Body of pancreas (tissue), 4 donors: Measurements from ENCODE around the gene SLC5A10. TPM values are rescaled to one million over a fixed set of nuclear protein-coding genes. Genes with fewer than 3 reads are reported as not detected.
"Not testable (repeated sequence)": the region's sequence is repeated elsewhere in the genome, so short reads cannot be mapped to it uniquely, and the experiment has no call there.

Source experiments
- ATAC-seq: fragments of 150-250 bp; one replicate; pipeline ENCODE4 v1.9.1; 2016
- DNase-seq, 4 donors: peaks; one replicate each; pipeline ENCODE4 v3.0.0-alpha.2; 2019
- H3K27ac ChIP-seq, 4 donors: fragments of 200-600 bp; sonication (generic); 1 replicate in 3 of 4; 2 replicates in 1 of 4; pipeline versions ENCODE4 v1.5.1 to v1.6.1; 2016 to 2019; ENCODE audit warnings: mild to moderate bottlenecking in 1 of 4, mixed read lengths in 1 of 4, moderate library complexity in 1 of 4
- H3K27me3 ChIP-seq, 2 donors: fragments of 200-600 bp; sonication (generic); one replicate each; pipeline ENCODE4 v1.6.0; 2016; ENCODE audit warnings: mild to moderate bottlenecking in 1 of 2
- H3K36me3 ChIP-seq, 2 donors: fragments of 200-600 bp; sonication (generic); replicated peaks in 1 of 2; 2 replicates each; pipeline ENCODE4 v1.5.1; 2016; ENCODE audit warnings: low read depth in 2 of 2; ENCODE audit not compliant: insufficient read depth in 1 of 2
- H3K4me1 ChIP-seq: fragments of 200-600 bp; sonication (generic); one replicate; pipeline ENCODE4 v1.6.0; 2016
- H3K4me3 ChIP-seq, 2 donors: fragments of 200-600 bp; sonication (generic); 1 replicate in 1 of 2; 2 replicates in 1 of 2; pipeline ENCODE4 v1.5.1; 2016 to 2019
- H3K9me3 ChIP-seq, 3 donors: fragments of 200-600 bp; sonication (generic); 1 replicate in 2 of 3; 2 replicates in 1 of 3; pipeline ENCODE4 v1.5.1; 2016
- CTCF ChIP-seq, 7 experiments: fragments of 450-650 bp in 4 of 7; fragments of 200-600 bp in 3 of 7; sonication (generic) in 3 of 7; IDR thresholded peaks; one replicate each; pipeline ENCODE4 v1.5.1; 2016 to 2019; ENCODE audit warnings: antibody characterized with exemption in 7 of 7
- POLR2A ChIP-seq, 3 donors: fragments of 450-650 bp; IDR thresholded peaks; one replicate each; pipeline ENCODE4 v1.6.1; 2016; ENCODE audit warnings: antibody characterized with exemption in 3 of 3, mild to moderate bottlenecking in 2 of 3
- WGBS, 2 donors: methylation state at CpG; one replicate each; pipeline ENCODE4 v1.1.5; 2017; 5-methylcytosine and 5-hydroxymethylcytosine counted together
- intact Hi-C: fragments of 100-400 bp; cut with DNase I; formaldehyde crosslinking; loops from one replicate; pipeline ENCODE4 v1.15.1; 2023
- total RNA-seq, 2 donors: library from RNA; depleted of rRNA; stranded (reverse); fragments of >200 nt; gene quantifications; one replicate each; pipeline ENCODE4 v1.1.0, GENCODE V29; 2016

The SLC5A10 gene
- total RNA-seq, 2 donors from 2014 or later, result not detected

GRCh38 chr17:19024101-19025078 is 72.4 kb downstream of the SLC5A10 start:
- no peak overlapping the region for H3K27ac ChIP-seq
- WGBS, 2 donors, result 75 to 88% methylated on average over 17 to 22 of the region's 22 CpGs
- peak in 1 of 4 donors; percentile 4 for DNase-seq

GRCh38 chr17:19028671-19029070 is 76.7 kb downstream of the SLC5A10 start:
- DNase-seq, intact Hi-C loops, H3K27ac ChIP-seq, H3K4me1 ChIP-seq, H3K27me3 ChIP-seq, H3K9me3 ChIP-seq, H3K4me3 ChIP-seq, H3K36me3 ChIP-seq, ATAC-seq: not testable (repeated sequence)
- WGBS, 2 donors, result no CpG with 5 or more reads among the region's 11 CpGs

More at GRCh38 chr17:19024101-19025078, 72.4 kb downstream of the SLC5A10 start:
- Histone ChIP-seq H3K4me3 (no peak overlapping the region), H3K9me3 (no peaks in the 10 kb centered on the region), H3K27me3 (no peaks in the 10 kb centered on the region), H3K36me3 (no peaks in the 10 kb centered on the region), H3K4me1 (no peaks in the 10 kb centered on the region)
- no peak for ATAC-seq
- TF ChIP-seq POLR2A (IDR thresholded peaks at IDR 0.05) (no peak), CTCF (IDR thresholded peaks at IDR 0.05) (no peak)
- intact Hi-C loops, result no loop called here

GRCh38 chr17:19029740-19030139 is 77.8 kb downstream of the SLC5A10 start:
- intact Hi-C loops, H3K4me1 ChIP-seq, ATAC-seq, H3K9me3 ChIP-seq, H3K27ac ChIP-seq, H3K36me3 ChIP-seq, H3K4me3 ChIP-seq, H3K27me3 ChIP-seq: not testable (repeated sequence)
- peak in 1 of 4 donors; percentile 1 for DNase-seq
- WGBS, 2 donors, result no CpG with 5 or more reads among the region's 5 CpGs

GRCh38 chr17:19030771-19031449 is 78.9 kb downstream of the SLC5A10 start:
- H3K9me3 ChIP-seq, H3K4me3 ChIP-seq, H3K36me3 ChIP-seq, H3K27me3 ChIP-seq, DNase-seq, H3K4me1 ChIP-seq, intact Hi-C loops, ATAC-seq, H3K27ac ChIP-seq: not testable (repeated sequence)
- no CpG with 5 or more reads among the region's 5 CpGs for WGBS, 2 donors

GRCh38 chr17:19031729-19032128 is 79.8 kb downstream of the SLC5A10 start:
- H3K27ac ChIP-seq, H3K4me3 ChIP-seq, H3K4me1 ChIP-seq, intact Hi-C loops, H3K36me3 ChIP-seq, H3K27me3 ChIP-seq, H3K9me3 ChIP-seq: not testable (repeated sequence)
- DNase-seq (peak; percentile 71 to 85 (median 76)), ATAC-seq (peak; percentile 81)
- peak in 3 of 7 experiments; percentile 12 to 22 (median 16) for TF ChIP-seq CTCF (IDR thresholded peaks at IDR 0.05)
- no CpG with 5 or more reads among the region's 4 CpGs for whole genome bisulfite sequencing, 2 donors

- intact Hi-C loops, H3K9me3 ChIP-seq, H3K36me3 ChIP-seq, H3K27ac ChIP-seq, H3K27me3 ChIP-seq, H3K4me3 ChIP-seq, H3K4me1 ChIP-seq, DNase-seq: not testable (repeated sequence)
- no CpG with 5 or more reads among the region's 24 CpGs for WGBS, 2 donors
- peak; percentile 86 for ATAC-seq
Observed at GRCh38 chr17:19032377-19032988, 80.5 kb downstream of the SLC5A10 start.

- H3K4me1 ChIP-seq, H3K4me3 ChIP-seq, H3K27ac ChIP-seq, intact Hi-C loops, DNase-seq, H3K36me3 ChIP-seq, H3K27me3 ChIP-seq, ATAC-seq, H3K9me3 ChIP-seq: not testable (repeated sequence)
- no CpG with 5 or more reads among the region's 6 CpGs for WGBS, 2 donors
Observed at GRCh38 chr17:19036186-19036585, 84.2 kb downstream of the SLC5A10 start.

GRCh38 chr17:19037547-19037946 is 85.6 kb downstream of the SLC5A10 start:
- 0% methylated on average over 1 of the region's 6 CpGs; no CpG with 5 or more reads in 1 of the 2 donors for WGBS, 2 donors
- H3K27me3 ChIP-seq, H3K4me1 ChIP-seq, ATAC-seq, H3K4me3 ChIP-seq, H3K27ac ChIP-seq, DNase-seq, intact Hi-C loops, H3K9me3 ChIP-seq, H3K36me3 ChIP-seq: not testable (repeated sequence)

GRCh38 chr17:19038007-19038406 is 86.0 kb downstream of the SLC5A10 start:
- ATAC-seq, result peak; percentile 90
- H3K9me3 ChIP-seq, intact Hi-C loops, H3K36me3 ChIP-seq, DNase-seq, H3K4me1 ChIP-seq, H3K4me3 ChIP-seq, H3K27ac ChIP-seq, H3K27me3 ChIP-seq: not testable (repeated sequence)
- no CpG with 5 or more reads among the region's 17 CpGs for WGBS, 2 donors
